Measurements from ENCODE around the gene NKAIN2. TPM values are rescaled to one million over a fixed set of nuclear protein-coding genes. Genes with fewer than 3 reads are reported as not detected.

Gene NKAIN2
- total RNA-seq, 1 experiment from 2014 or later, result 2.2 TPM

GRCh38 chr6:124147621-124148020, 344.0 kb downstream of the NKAIN2 start:
- CTCF ChIA-PET, result no interaction called here

GRCh38 chr6:124148236-124148957, 344.7 kb downstream of the NKAIN2 start:
- BruUV-seq (replicated peaks), result no TSS peak
- intact Hi-C loops (cut with micrococcal nuclease; ENCODE audit: unreplicated experiment), result no loop called here
- Histone ChIP-seq H3K27ac (ENCODE audit: low read depth, low read length, poor library complexity, severe bottlenecking) (no peak overlapping the region), H3K4me3 (ENCODE audit: low read depth, low read length, poor library complexity, severe bottlenecking) (no peak overlapping the region), H3K9me3 (ENCODE audit: low read depth, low read length, poor library complexity, severe bottlenecking) (no peaks in the 10 kb centered on the region), H3K27me3 (replicated peaks; ENCODE audit: insufficient read depth, low read depth, low read length, poor library complexity) (no peaks in the 10 kb centered on the region), H3K36me3 (ENCODE audit: insufficient read depth, low read length, poor library complexity, severe bottlenecking) (no peaks in the 10 kb centered on the region), H3K4me1 (ENCODE audit: insufficient read depth, low read length, poor library complexity, severe bottlenecking) (no peaks in the 10 kb centered on the region)
- no peak for DNase-seq (ENCODE audit: low spot score)
- TF ChIP-seq EZH2 (IDR thresholded peaks at IDR 0.05; ENCODE audit: borderline replicate concordance, low read depth, low read length, poor library complexity, severe bottlenecking) (no peak), CTCF (conservative IDR thresholded peaks at IDR 0.05; ENCODE audit: low read depth, low read length) (no peak)
- CTCF ChIA-PET, result no interaction called here
- POLR2A ChIA-PET (ENCODE audit: low non-redundant PET), result no interaction called here

More at GRCh38 chr6:124147621-124148020, 344.0 kb downstream of the NKAIN2 start:
- H3K9me3 ChIP-seq (ENCODE audit: low read depth, low read length, poor library complexity, severe bottlenecking), result no peaks in the 10 kb centered on the region
- H3K27ac ChIP-seq (ENCODE audit: low read depth, low read length, poor library complexity, severe bottlenecking), result no peak overlapping the region
- no TSS peak for BruUV-seq (replicated peaks)
- intact Hi-C loops (cut with micrococcal nuclease; ENCODE audit: unreplicated experiment), result no loop called here
- POLR2A ChIA-PET (ENCODE audit: low non-redundant PET), result no interaction called here
- no peak for DNase-seq (ENCODE audit: low spot score)
- no peaks in the 10 kb centered on the region for H3K27me3 ChIP-seq (replicated peaks; ENCODE audit: insufficient read depth, low read depth, low read length, poor library complexity)
- no peaks in the 10 kb centered on the region for H3K36me3 ChIP-seq (ENCODE audit: insufficient read depth, low read length, poor library complexity, severe bottlenecking)
- TF ChIP-seq EZH2 (IDR thresholded peaks at IDR 0.05; ENCODE audit: borderline replicate concordance, low read depth, low read length, poor library complexity, severe bottlenecking) (no peak), CTCF (conservative IDR thresholded peaks at IDR 0.05; ENCODE audit: low read depth, low read length) (no peak)
- no peaks in the 10 kb centered on the region for H3K4me1 ChIP-seq (ENCODE audit: insufficient read depth, low read length, poor library complexity, severe bottlenecking)
- H3K4me3 ChIP-seq (ENCODE audit: low read depth, low read length, poor library complexity, severe bottlenecking), result no peak overlapping the region

GRCh38 chr6:124149646-124150045, 346.0 kb downstream of the NKAIN2 start:
- no peak overlapping the region for H3K4me3 ChIP-seq (ENCODE audit: low read depth, low read length, poor library complexity, severe bottlenecking)
- H3K36me3 ChIP-seq (ENCODE audit: insufficient read depth, low read length, poor library complexity, severe bottlenecking), result no peaks in the 10 kb centered on the region
- TF ChIP-seq EZH2 (IDR thresholded peaks at IDR 0.05; ENCODE audit: borderline replicate concordance, low read depth, low read length, poor library complexity, severe bottlenecking) (no peak), CTCF (conservative IDR thresholded peaks at IDR 0.05; ENCODE audit: low read depth, low read length) (no peak)
- intact Hi-C loops (cut with micrococcal nuclease; ENCODE audit: unreplicated experiment), result no loop called here
- no peak for DNase-seq (ENCODE audit: low spot score)
- ChIA-PET POLR2A (ENCODE audit: low non-redundant PET) (no interaction called here), CTCF (no interaction called here)
- no peaks in the 10 kb centered on the region for H3K27me3 ChIP-seq (replicated peaks; ENCODE audit: insufficient read depth, low read depth, low read length, poor library complexity)
- H3K27ac ChIP-seq (ENCODE audit: low read depth, low read length, poor library complexity, severe bottlenecking), result no peak overlapping the region
- no peaks in the 10 kb centered on the region for H3K9me3 ChIP-seq (ENCODE audit: low read depth, low read length, poor library complexity, severe bottlenecking)
- no TSS peak for BruUV-seq (replicated peaks)
- H3K4me1 ChIP-seq (ENCODE audit: insufficient read depth, low read length, poor library complexity, severe bottlenecking), result no peaks in the 10 kb centered on the region
